Right lobe of liver (tissue), 4 donors: ENCODE data around the gene FAM181A.

ENCODE experiments used
- POLR2A ChIP-seq: fragments of 450-650 bp; IDR thresholded peaks from one replicate; pipeline ENCODE4 v1.6.1; 2017; ENCODE audit warnings: antibody characterized with exemption, mild to moderate bottlenecking
- TF ChIP-seq, protein P1 (sequence below), 4 donors: fragments of 200-600 bp in 3 of 4; fragments of 450-650 bp in 1 of 4; IDR thresholded peaks; one replicate each; pipeline versions ENCODE4 v1.5.1 to v1.8.0; 2016 to 2022; ENCODE audit warnings: antibody characterized with exemption in 4 of 4, mild to moderate bottlenecking in 2 of 4
- donor health status: DM: no; HTN: no; CAD: no.
- donor health status: DM: no; HTN: no; CAD: no.
- donor health status: DM: no; HTN: yes; CAD: no.

DNA sequence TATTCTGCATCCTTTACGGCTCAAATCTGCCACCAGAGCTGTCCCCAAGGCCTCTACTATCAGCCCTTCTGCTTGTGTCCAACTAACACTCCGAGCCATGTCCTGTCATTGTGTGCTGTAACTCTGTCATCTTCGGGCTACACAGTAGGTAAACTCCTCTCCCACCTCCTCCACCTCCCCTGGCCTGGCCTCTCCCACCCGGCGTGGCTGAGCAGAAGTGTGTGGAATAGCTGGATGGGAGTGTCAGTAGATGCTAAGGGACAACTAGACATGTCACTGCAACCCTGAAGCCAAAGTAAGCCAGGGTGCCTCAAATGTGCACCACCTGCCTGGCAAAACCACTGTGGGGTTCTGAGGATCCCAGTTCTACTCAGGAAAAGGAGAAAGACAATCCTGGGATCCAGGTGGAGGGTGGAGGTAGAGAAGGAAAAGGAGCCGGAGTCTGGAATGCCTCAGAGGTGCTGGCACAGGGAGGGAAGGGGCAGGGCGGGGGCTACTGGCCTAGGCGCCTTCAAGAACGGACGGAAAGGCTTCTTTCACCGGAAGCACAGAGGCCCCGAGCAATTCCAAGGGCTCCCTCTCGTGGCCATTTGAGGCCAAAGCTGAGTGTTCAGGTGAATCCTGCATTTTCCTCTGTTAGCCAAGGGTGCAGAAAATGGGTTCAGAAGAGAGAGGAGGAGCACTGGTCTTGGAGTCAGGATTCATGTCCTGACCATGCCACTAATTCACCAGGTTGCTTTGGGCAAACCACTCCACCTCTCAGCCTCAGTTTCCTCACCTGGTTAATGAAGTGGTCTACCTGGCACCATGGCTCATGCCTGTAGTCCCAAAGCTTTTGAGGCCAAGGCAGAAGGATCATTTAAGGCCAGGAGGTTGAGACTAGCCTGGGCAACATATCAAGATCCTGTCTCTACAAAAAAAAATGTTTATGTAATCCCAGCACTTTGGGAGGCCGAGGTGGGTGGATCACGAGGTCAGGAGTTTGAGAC lies 20.5 kb upstream of the FAM181A start:
- no peak for TF ChIP-seq POLR2A
- TF ChIP-seq, protein P1, sequence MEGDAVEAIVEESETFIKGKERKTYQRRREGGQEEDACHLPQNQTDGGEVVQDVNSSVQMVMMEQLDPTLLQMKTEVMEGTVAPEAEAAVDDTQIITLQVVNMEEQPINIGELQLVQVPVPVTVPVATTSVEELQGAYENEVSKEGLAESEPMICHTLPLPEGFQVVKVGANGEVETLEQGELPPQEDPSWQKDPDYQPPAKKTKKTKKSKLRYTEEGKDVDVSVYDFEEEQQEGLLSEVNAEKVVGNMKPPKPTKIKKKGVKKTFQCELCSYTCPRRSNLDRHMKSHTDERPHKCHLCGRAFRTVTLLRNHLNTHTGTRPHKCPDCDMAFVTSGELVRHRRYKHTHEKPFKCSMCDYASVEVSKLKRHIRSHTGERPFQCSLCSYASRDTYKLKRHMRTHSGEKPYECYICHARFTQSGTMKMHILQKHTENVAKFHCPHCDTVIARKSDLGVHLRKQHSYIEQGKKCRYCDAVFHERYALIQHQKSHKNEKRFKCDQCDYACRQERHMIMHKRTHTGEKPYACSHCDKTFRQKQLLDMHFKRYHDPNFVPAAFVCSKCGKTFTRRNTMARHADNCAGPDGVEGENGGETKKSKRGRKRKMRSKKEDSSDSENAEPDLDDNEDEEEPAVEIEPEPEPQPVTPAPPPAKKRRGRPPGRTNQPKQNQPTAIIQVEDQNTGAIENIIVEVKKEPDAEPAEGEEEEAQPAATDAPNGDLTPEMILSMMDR (IDR thresholded peaks at IDR 0.05): peak; percentile 39 to 73 (median 70)
